Endothelial cell of umbilical vein (primary cell): ENCODE measurements around the gene RAI2. TPM values are rescaled to one million over a fixed set of nuclear protein-coding genes. Genes with fewer than 3 reads are reported as not detected.

ENCODE experiments used
- BruUV-seq: library from RNA; stranded (reverse); fragments of 400-500 nt; replicated peaks from 2 replicates; lab custom pipeline; 2021; lab: Mats Ljungman, UMichigan
- CTCF ChIA-PET: fragments of 300-600, 350-600 bp; sonication (Branson Sonifier 250); formaldehyde crosslinking; loops from one replicate; lab custom pipeline; 2021; ENCODE audit warnings: antibody characterized with exemption, inconsistent platforms; lab: Charles Lee
- POLR2A ChIA-PET: fragments of 300-600, 350-600 bp; sonication (Branson Sonifier 250); formaldehyde crosslinking; loops from one replicate; lab custom pipeline; 2021; ENCODE audit warnings: antibody characterized with exemption, inconsistent platforms; lab: Charles Lee
- DNase-seq: peaks from one replicate; pipeline ENCODE4 v3.0.0-alpha.2; 2011; ENCODE audit warnings: low read depth, low spot score
- FAIRE-seq: peaks from 2 replicates; lab custom pipeline; 2011; peaks lifted over from hg19 to GRCh38; lab: Jason Lieb, UNC
- H2AFZ ChIP-seq: 2 replicates; pipeline ENCODE4 v1.6.0; 2012; ENCODE audit warnings: low read depth, low read length, control low read depth, inconsistent platforms
- H3K27ac ChIP-seq: 2 replicates; pipeline ENCODE4 v1.5.1; 2011; ENCODE audit warnings: low read depth, mild to moderate bottlenecking, control low read depth, low read length, moderate library complexity; ENCODE audit not compliant: insufficient read depth
- H3K27me3 ChIP-seq, 2 experiments: 2 replicates each; pipeline versions ENCODE4 v1.6.0 to v1.6.1; 2011; ENCODE audit warnings: low read length in 2 of 2, mixed read lengths in 1 of 2; ENCODE audit not compliant: control insufficient read depth in 2 of 2, insufficient read depth in 2 of 2
- H3K36me3 ChIP-seq, 2 experiments: 2 replicates in 1 of 2; 3 replicates in 1 of 2; pipeline ENCODE4 v1.5.1; 2011; ENCODE audit warnings: low read length in 2 of 2, mild to moderate bottlenecking in 1 of 2, moderate library complexity in 1 of 2; ENCODE audit not compliant: control insufficient read depth in 2 of 2, insufficient read depth in 2 of 2; ENCODE audit errors: extremely low read depth in 1 of 2
- H3K4me1 ChIP-seq: 3 replicates; pipeline ENCODE4 v1.5.1; 2011; ENCODE audit warnings: mild to moderate bottlenecking, low read length; ENCODE audit not compliant: control insufficient read depth, insufficient read depth; ENCODE audit errors: extremely low read depth
- H3K4me2 ChIP-seq: 2 replicates; pipeline ENCODE4 v1.6.1; 2011; ENCODE audit warnings: low read length, control low read depth, mixed read lengths; ENCODE audit not compliant: insufficient read depth
- H3K4me3 ChIP-seq, 3 experiments: fragments of 200-600 bp in 1 of 3; sonication (generic), shearing (Covaris generic) in 1 of 3; replicated peaks in 1 of 3; 2 replicates each; pipeline ENCODE4 v1.5.1; 2011 to 2016; ENCODE audit warnings: control low read depth in 3 of 3, low read length in 3 of 3, mild to moderate bottlenecking in 2 of 3, inconsistent platforms in 1 of 3, low read depth in 1 of 3, moderate library complexity in 1 of 3; ENCODE audit not compliant: insufficient read depth in 1 of 3
- H3K79me2 ChIP-seq: 2 replicates; pipeline ENCODE4 v1.6.0; 2012; ENCODE audit warnings: low read length, inconsistent platforms; ENCODE audit not compliant: control insufficient read depth, insufficient read depth
- H3K9ac ChIP-seq: replicated peaks from 2 replicates; pipeline ENCODE3; 2011; ENCODE audit warnings: low read length, control low read depth; ENCODE audit not compliant: insufficient read depth; ENCODE audit errors: extremely low read depth
- H3K9me1 ChIP-seq: replicated peaks from 3 replicates; pipeline ENCODE4 v1.6.0; 2011; ENCODE audit warnings: mild to moderate bottlenecking, low read length; ENCODE audit not compliant: control insufficient read depth, insufficient read depth; ENCODE audit errors: extremely low read depth
- H3K9me3 ChIP-seq: replicated peaks from 2 replicates; pipeline ENCODE4 v1.5.1; 2012; ENCODE audit warnings: low read length, inconsistent platforms; ENCODE audit not compliant: control insufficient read depth, insufficient read depth
- H4K20me1 ChIP-seq: replicated peaks from 2 replicates; pipeline ENCODE3; 2011; ENCODE audit warnings: mild to moderate bottlenecking, low read length; ENCODE audit not compliant: control insufficient read depth, insufficient read depth; ENCODE audit errors: extremely low read depth
- CTCF ChIP-seq, 2 donors: IDR thresholded peaks; 1 replicate in 1 of 2; 2 replicates in 1 of 2; pipeline ENCODE4 v1.5.1; 2011; ENCODE audit warnings: low read length in 2 of 2, mild to moderate bottlenecking in 2 of 2, moderate library complexity in 2 of 2, control low read depth in 1 of 2, inconsistent platforms in 1 of 2, low read depth in 1 of 2; ENCODE audit not compliant: insufficient read depth in 1 of 2; ENCODE audit errors: extremely low read depth in 1 of 2
- EZH2 ChIP-seq: IDR thresholded peaks from 2 replicates; pipeline ENCODE4 v1.6.1; 2012; ENCODE audit warnings: borderline replicate concordance, low read depth, mild to moderate bottlenecking, moderate library complexity, low read length, inconsistent platforms; ENCODE audit not compliant: severe bottlenecking
- FOS ChIP-seq: IDR thresholded peaks from 2 replicates; pipeline ENCODE4 v1.6.1; 2011; ENCODE audit warnings: mild to moderate bottlenecking, low read length, moderate library complexity, borderline replicate concordance; ENCODE audit not compliant: insufficient read depth
- GATA2 ChIP-seq: IDR thresholded peaks from 2 replicates; pipeline ENCODE4 v1.7.0; 2011; ENCODE audit warnings: low read depth, mild to moderate bottlenecking, moderate library complexity, mixed read lengths, low read length; ENCODE audit not compliant: insufficient read length, insufficient read depth
- JUN ChIP-seq: IDR thresholded peaks from 2 replicates; pipeline ENCODE4 v1.6.1; 2011; ENCODE audit warnings: borderline replicate concordance, low read depth; ENCODE audit not compliant: insufficient read length, insufficient read depth
- MAX ChIP-seq: IDR thresholded peaks from 2 replicates; pipeline ENCODE4 v1.6.1; 2011; ENCODE audit not compliant: insufficient read depth, insufficient read length
- MYC ChIP-seq: IDR thresholded peaks from one replicate; pipeline ENCODE4 v1.6.1; 2011; ENCODE audit warnings: mild to moderate bottlenecking, low read depth, low read length
- POLR2A ChIP-seq: IDR thresholded peaks from 2 replicates; pipeline ENCODE4 v1.6.1; 2012; ENCODE audit warnings: low read depth, mild to moderate bottlenecking, control low read depth, low read length
- POLR2AphosphoS5 ChIP-seq: IDR thresholded peaks from 2 replicates; pipeline ENCODE4 v1.6.1; 2012; ENCODE audit warnings: low read depth, mild to moderate bottlenecking, control low read depth, low read length, moderate library complexity; ENCODE audit not compliant: insufficient read depth
- dilution Hi-C: fragments of 300-500 bp; cut with MboI; formaldehyde crosslinking; loops from one replicate; pipeline ENCODE4 v1.15.0; 2019; ENCODE audit warnings: low sequenced_read_pairs; ENCODE audit not compliant: extremely low pct_ligation_motif_present
- intact Hi-C: fragments of 100-400 bp; cut with micrococcal nuclease; formaldehyde crosslinking; loops from one replicate; pipeline ENCODE4 v1.10.0; 2022
- polyA plus RNA-seq, 4 experiments: library from polyadenylated mRNA; depleted of rRNA in 3 of 4; stranded (reverse) in 3 of 4; unstranded in 1 of 4; fragments of >200 nt; gene quantifications; 2 replicates each; pipeline versions ENCODE4 v1.2.1 to v1.2.3, GENCODE V29; 2011 to 2012; ENCODE audit warnings: missing spikeins in 1 of 4
- total RNA-seq: library from RNA; stranded (reverse); gene quantifications from 2 replicates; pipeline ENCODE4 v1.2.3, GENCODE V29; 2021

The RAI2 gene
- total and polyA plus RNA-seq, 2 donors (not counting 3 experiments of a cell fraction or from before 2014, with no cell fraction given): 0.19 to 0.91 TPM

- Histone ChIP-seq H3K4me3 (no peak overlapping the region), H3K4me2 (no peak overlapping the region), H3K79me2 (no peaks in the 10 kb centered on the region), H3K27ac (no peak overlapping the region), H3K4me1 (no peaks in the 10 kb centered on the region), H4K20me1 (no peaks in the 10 kb centered on the region), H3K9me1 (no peaks in the 10 kb centered on the region), H3K9ac (no peak overlapping the region), H3K27me3 (no peaks in the 10 kb centered on the region), H2AFZ (no peak overlapping the region), H3K9me3 (no peaks in the 10 kb centered on the region), H3K36me3 (no peaks in the 10 kb centered on the region)
- no peak for DNase-seq
- intact Hi-C loops: no loop called here
- BruUV-seq: no TSS peak
- POLR2A ChIA-PET: no interaction called here
- CTCF ChIA-PET: no interaction called here
- dilution Hi-C loops: no loop called here
- FAIRE-seq: no peak
- TF ChIP-seq MYC: no peak
These were observed 101.1 kb downstream of the RAI2 start for GRCh38 chrX:17759990-17760389.

- Histone ChIP-seq H3K9me3 (no peaks in the 10 kb centered on the region), H3K27ac (no peak overlapping the region), H3K9ac (no peak overlapping the region), H3K9me1 (no peaks in the 10 kb centered on the region), H3K4me3 (no peak overlapping the region), H4K20me1 (no peaks in the 10 kb centered on the region), H3K79me2 (no peaks in the 10 kb centered on the region), H3K4me2 (no peak overlapping the region), H2AFZ (no peak overlapping the region), H3K27me3 (no peaks in the 10 kb centered on the region), H3K36me3 (no peaks in the 10 kb centered on the region), H3K4me1 (no peaks in the 10 kb centered on the region)
- CTCF ChIA-PET: no interaction called here
- intact Hi-C loops (no loop called here), dilution Hi-C loops (no loop called here)
- POLR2A ChIA-PET: no interaction called here
- BruUV-seq: no TSS peak
- no peak for TF ChIP-seq CTCF (IDR thresholded peaks at IDR 0.05; ENCODE audit: extremely low read depth in 1 of 2, insufficient read depth in 1 of 2, low read depth in 1 of 2, low read length in 2 of 2)
- TF ChIP-seq FOS: no peak
- no peak for TF ChIP-seq GATA2
- TF ChIP-seq POLR2A: no peak
- no peak for TF ChIP-seq POLR2AphosphoS5
- no peak for TF ChIP-seq MAX
- no peak for TF ChIP-seq EZH2
- no peak for TF ChIP-seq JUN
- TF ChIP-seq MYC: no peak
- DNase-seq (no peak), FAIRE-seq (no peak)
These were observed 102.7 kb downstream of the RAI2 start for GRCh38 chrX:17758382-17758781.
